Panc1 (cell line): ENCODE measurements around the gene PCDHB11.
"Not testable (repeated sequence)": the region's sequence is repeated elsewhere in the genome, so short reads cannot be mapped to it uniquely, and the experiment has no call there.

ENCODE experiments used
- POLR2AphosphoS5 ChIP-seq: IDR thresholded peaks from 2 replicates; pipeline ENCODE4 v1.6.1; 2012; ENCODE audit warnings: mild to moderate bottlenecking, low read depth, low read length, moderate library complexity
- TF ChIP-seq, protein P1 (sequence below): fragments of 450-650 bp; IDR thresholded peaks from 2 replicates; pipeline ENCODE4 v1.5.1; 2017; ENCODE audit warnings: mild to moderate bottlenecking

DNA sequence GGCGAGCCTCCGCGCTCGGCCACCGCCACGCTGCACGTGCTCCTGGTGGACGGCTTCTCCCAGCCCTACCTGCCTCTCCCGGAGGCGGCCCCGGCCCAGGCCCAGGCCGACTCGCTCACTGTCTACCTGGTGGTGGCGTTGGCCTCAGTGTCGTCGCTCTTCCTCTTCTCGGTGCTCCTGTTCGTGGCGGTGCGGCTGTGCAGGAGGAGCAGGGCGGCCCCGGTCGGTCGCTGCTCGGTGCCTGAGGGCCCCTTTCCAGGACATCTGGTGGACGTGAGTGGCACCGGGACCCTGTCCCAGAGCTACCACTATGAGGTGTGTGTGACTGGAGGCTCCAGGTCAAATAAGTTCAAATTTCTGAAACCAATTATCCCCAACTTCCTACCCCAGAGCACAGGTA, 11.4 kb downstream of the PCDHB11 start:
- TF ChIP-seq, protein P1, sequence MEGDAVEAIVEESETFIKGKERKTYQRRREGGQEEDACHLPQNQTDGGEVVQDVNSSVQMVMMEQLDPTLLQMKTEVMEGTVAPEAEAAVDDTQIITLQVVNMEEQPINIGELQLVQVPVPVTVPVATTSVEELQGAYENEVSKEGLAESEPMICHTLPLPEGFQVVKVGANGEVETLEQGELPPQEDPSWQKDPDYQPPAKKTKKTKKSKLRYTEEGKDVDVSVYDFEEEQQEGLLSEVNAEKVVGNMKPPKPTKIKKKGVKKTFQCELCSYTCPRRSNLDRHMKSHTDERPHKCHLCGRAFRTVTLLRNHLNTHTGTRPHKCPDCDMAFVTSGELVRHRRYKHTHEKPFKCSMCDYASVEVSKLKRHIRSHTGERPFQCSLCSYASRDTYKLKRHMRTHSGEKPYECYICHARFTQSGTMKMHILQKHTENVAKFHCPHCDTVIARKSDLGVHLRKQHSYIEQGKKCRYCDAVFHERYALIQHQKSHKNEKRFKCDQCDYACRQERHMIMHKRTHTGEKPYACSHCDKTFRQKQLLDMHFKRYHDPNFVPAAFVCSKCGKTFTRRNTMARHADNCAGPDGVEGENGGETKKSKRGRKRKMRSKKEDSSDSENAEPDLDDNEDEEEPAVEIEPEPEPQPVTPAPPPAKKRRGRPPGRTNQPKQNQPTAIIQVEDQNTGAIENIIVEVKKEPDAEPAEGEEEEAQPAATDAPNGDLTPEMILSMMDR = not testable (repeated sequence)
- TF ChIP-seq POLR2AphosphoS5 = not testable (repeated sequence)
